Activated naive CD8-positive, alpha-beta T cell treated with anti-CD3 and anti-CD28 coated beads for 36 hours (primary cell): ENCODE results near the gene SLC6A4. TPM values are rescaled to one million over a fixed set of nuclear protein-coding genes. Genes with fewer than 3 reads are reported as not detected.
"Not testable (repeated sequence)": the region's sequence is repeated elsewhere in the genome, so short reads cannot be mapped to it uniquely, and the experiment has no call there.

Experiments
- DNase-seq: peaks from one replicate; pipeline ENCODE4 v3.0.0; 2021
- H3K27ac Mint-ChIP-seq: one replicate; pipeline ENCODE4 v1.8.0; 2022; ENCODE audit warnings: mild to moderate bottlenecking, moderate library complexity, mixed read lengths
- H3K27me3 Mint-ChIP-seq: one replicate; pipeline ENCODE4 v1.8.0; 2022; ENCODE audit warnings: mild to moderate bottlenecking, mixed read lengths
- H3K36me3 Mint-ChIP-seq: one replicate; pipeline ENCODE4 v1.8.0; 2021; ENCODE audit warnings: mild to moderate bottlenecking, mixed read lengths
- H3K4me1 Mint-ChIP-seq: one replicate; pipeline ENCODE4 v1.8.0; 2021; ENCODE audit warnings: mixed read lengths
- H3K4me3 Mint-ChIP-seq: one replicate; pipeline ENCODE4 v1.8.0; 2022; ENCODE audit warnings: mild to moderate bottlenecking, moderate library complexity, mixed read lengths
- H3K9me3 Mint-ChIP-seq: one replicate; pipeline ENCODE4 v1.8.0; 2022; ENCODE audit warnings: mixed read lengths
- total RNA-seq, 2 experiments: library from RNA; stranded (reverse); gene quantifications; one replicate each; pipeline ENCODE4 v1.2.3, GENCODE V29; 2021

Gene SLC6A4
- total RNA-seq, 2 experiments from 2014 or later: not detected

- no peak overlapping the region for H3K4me3 Mint-ChIP-seq
- H3K27me3 Mint-ChIP-seq: no peaks in the 10 kb centered on the region
- H3K9me3 Mint-ChIP-seq: peaks cover 15% of the 10 kb centered on the region
- peaks cover 50% of the 10 kb centered on the region for H3K36me3 Mint-ChIP-seq
- DNase-seq: no peak
- no peak overlapping the region for H3K27ac Mint-ChIP-seq
- H3K4me1 Mint-ChIP-seq: peaks cover 23% of the 10 kb centered on the region
Measured at GRCh38 chr17:30155389-30155788, 80.1 kb downstream of the SLC6A4 start.

GRCh38 chr17:30153463-30153862 is 82.0 kb downstream of the SLC6A4 start:
- DNase-seq: no peak
- peaks cover 18% of the 10 kb centered on the region for H3K4me1 Mint-ChIP-seq
- no peaks in the 10 kb centered on the region for H3K27me3 Mint-ChIP-seq
- H3K27ac Mint-ChIP-seq: no peak overlapping the region
- H3K9me3 Mint-ChIP-seq: peaks cover 3% of the 10 kb centered on the region
- peaks cover 31% of the 10 kb centered on the region for H3K36me3 Mint-ChIP-seq
- H3K4me3 Mint-ChIP-seq: no peak overlapping the region

DNA sequence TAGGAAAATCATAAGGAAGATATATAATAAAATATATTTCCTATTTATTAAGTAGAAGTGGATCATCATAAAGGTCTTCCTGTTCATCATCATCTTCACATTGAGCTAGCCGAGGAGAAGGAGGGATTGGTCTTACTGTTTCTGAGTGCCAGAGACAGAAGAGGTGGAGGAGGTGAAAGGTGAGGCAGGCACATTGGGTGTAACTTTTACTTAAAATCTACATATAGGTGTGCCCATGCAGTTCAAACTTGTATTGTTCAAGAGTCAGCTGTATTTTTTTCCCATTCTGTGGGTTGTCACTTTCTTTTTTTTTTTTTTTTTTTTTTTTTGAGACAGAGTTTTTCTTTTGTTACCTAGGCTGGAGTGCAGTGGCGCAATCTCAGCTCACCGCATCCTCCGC is 84.0 kb downstream of the SLC6A4 start:
- Mint-ChIP-seq H3K9me3 (no peaks in the 10 kb centered on the region), H3K4me3 (no peak overlapping the region), H3K4me1 (peaks cover 19% of the 10 kb centered on the region), H3K36me3 (peaks cover 20% of the 10 kb centered on the region), H3K27me3 (no peaks in the 10 kb centered on the region), H3K27ac (no peak overlapping the region)
- no peak for DNase-seq

DNA sequence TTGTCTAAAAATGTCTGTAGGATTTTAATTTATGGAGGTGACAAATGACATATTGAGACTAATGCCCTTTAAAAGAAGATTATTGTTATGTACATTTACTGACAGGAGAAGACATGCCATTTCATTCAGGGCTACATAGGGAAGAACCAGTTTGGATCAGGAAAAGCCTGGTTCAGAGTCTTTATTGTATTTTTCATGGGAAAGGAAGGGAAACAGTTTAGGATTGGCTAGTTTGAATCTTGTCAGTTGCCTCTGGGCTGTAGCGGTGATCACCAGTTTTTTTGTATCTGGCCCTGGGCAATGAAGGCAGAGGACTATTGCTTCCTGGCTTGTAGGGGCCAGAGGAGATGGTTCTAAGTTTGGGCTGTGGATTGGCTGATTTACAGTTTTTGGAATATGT is 87.1 kb downstream of the SLC6A4 start:
- Mint-ChIP-seq H3K27ac (no peak overlapping the region), H3K9me3 (no peaks in the 10 kb centered on the region), H3K4me1 (peaks cover 16% of the 10 kb centered on the region), H3K4me3 (no peak overlapping the region), H3K27me3 (no peaks in the 10 kb centered on the region), H3K36me3 (peaks cover 16% of the 10 kb centered on the region)
- no peak for DNase-seq

DNA sequence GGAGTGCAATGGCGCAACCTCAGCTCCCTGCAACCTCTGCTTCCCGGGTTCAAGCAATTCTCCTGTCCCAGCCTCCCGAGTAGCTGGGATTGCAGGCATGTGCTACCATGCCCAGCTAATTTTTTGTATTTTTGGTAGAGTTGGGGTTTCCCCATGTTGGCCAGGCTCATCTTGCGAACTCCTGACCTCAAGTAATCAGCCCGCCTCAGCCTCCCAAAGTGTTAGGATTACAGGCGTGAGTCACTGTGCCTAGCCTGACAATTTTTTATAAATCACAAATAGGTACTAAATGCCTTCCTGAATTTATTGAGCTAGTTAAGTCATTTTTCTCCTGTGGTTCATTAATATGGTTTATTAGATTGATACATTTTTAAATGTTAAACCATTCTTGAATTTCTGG is 87.6 kb downstream of the SLC6A4 start:
- not testable (repeated sequence) for H3K9me3 Mint-ChIP-seq, H3K27me3 Mint-ChIP-seq, H3K4me3 Mint-ChIP-seq, H3K27ac Mint-ChIP-seq
- Mint-ChIP-seq H3K36me3 (peaks cover 16% of the 10 kb centered on the region), H3K4me1 (peaks cover 17% of the 10 kb centered on the region)
- peak; percentile 17 for DNase-seq

Other genes starting within 250 kb of the SLC6A4 start
- 10 to 100 TPM; 26.1 to 29.7 TPM for gene NSRP1, start 118.9 kb downstream of the SLC6A4 start, total RNA-seq
- 10 to 100 TPM; 85.1 to 86.8 TPM for gene BLMH, start 56.2 kb upstream of the SLC6A4 start, total RNA-seq
- gene TMIGD1, start 98.4 kb upstream of the SLC6A4 start, total RNA-seq: not detected
- gene CPD, start 143.2 kb upstream of the SLC6A4 start, total RNA-seq: 10 to 100 TPM; 23.7 to 26.2 TPM
- gene GOSR1, start 241.7 kb upstream of the SLC6A4 start, total RNA-seq: 10 to 100 TPM; 44.9 to 47.0 TPM